Neural progenitor cell (in vitro differentiated cells): Measurements from ENCODE around the gene GPS1. TPM values are rescaled to one million over a fixed set of nuclear protein-coding genes. Genes with fewer than 3 reads are reported as not detected.

ENCODE experiments used
- DNase-seq: peaks from one replicate; pipeline ENCODE4 v3.0.0-alpha.2; 2016; ENCODE audit warnings: low spot score
- H2AFZ ChIP-seq: fragments of 200-600 bp; sonication (generic); replicated peaks from 2 replicates; pipeline ENCODE4 v1.6.1; 2016; ENCODE audit warnings: antibody characterized with exemption
- H3F3A ChIP-seq: fragments of 200-600 bp; sonication (generic); 2 replicates; pipeline ENCODE4 v1.6.1; 2016; ENCODE audit warnings: antibody characterized with exemption, low read depth
- H3K27ac ChIP-seq: fragments of 200-600 bp; sonication (generic); 2 replicates; pipeline ENCODE4 v1.5.1; 2016; ENCODE audit warnings: mild to moderate bottlenecking
- H3K27me3 ChIP-seq: fragments of 200-600 bp; sonication (generic); 2 replicates; pipeline ENCODE4 v1.6.1; 2016; ENCODE audit warnings: mild to moderate bottlenecking, moderate library complexity
- H3K36me3 ChIP-seq: fragments of 200-600 bp; sonication (generic); 2 replicates; pipeline ENCODE4 v1.5.1; 2016
- H3K4me1 ChIP-seq: fragments of 200-600 bp; sonication (generic); 2 replicates; pipeline ENCODE4 v1.6.1; 2016; ENCODE audit warnings: mixed run types
- H3K4me2 ChIP-seq: fragments of 200-600 bp; sonication (generic); 2 replicates; pipeline ENCODE4 v1.6.1; 2016
- H3K4me3 ChIP-seq: fragments of 200-600 bp; sonication (generic); 2 replicates; pipeline ENCODE4 v1.5.1; 2016
- H3K79me2 ChIP-seq: fragments of 200-600 bp; sonication (generic); 2 replicates; pipeline ENCODE4 v1.6.1; 2016; ENCODE audit warnings: low read depth
- H3K9ac ChIP-seq: fragments of 200-600 bp; sonication (generic); 2 replicates; pipeline ENCODE4 v1.6.1; 2016
- H3K9me3 ChIP-seq: fragments of 200-600 bp; sonication (generic); 2 replicates; pipeline ENCODE4 v1.5.1; 2016; ENCODE audit warnings: low read depth
- H4K20me1 ChIP-seq: fragments of 200-600 bp; sonication (generic); 2 replicates; pipeline ENCODE4 v1.6.1; 2016; ENCODE audit warnings: low read depth
- H3K27ac Mint-ChIP-seq: 3 replicates; pipeline ENCODE4 v1.8.0; 2021; ENCODE audit warnings: mixed read lengths
- H3K27me3 Mint-ChIP-seq: 2 replicates; pipeline ENCODE4 v1.8.0; 2022; ENCODE audit warnings: low read depth, mild to moderate bottlenecking, inconsistent platforms, moderate library complexity, mixed read lengths; ENCODE audit not compliant: insufficient read depth
- H3K36me3 Mint-ChIP-seq: 3 replicates; pipeline ENCODE4 v1.8.0; 2021; ENCODE audit warnings: mixed read lengths
- H3K4me1 Mint-ChIP-seq: 3 replicates; pipeline ENCODE4 v1.8.0; 2021; ENCODE audit warnings: mixed read lengths
- H3K4me3 Mint-ChIP-seq: 3 replicates; pipeline ENCODE4 v1.8.0; 2021; ENCODE audit warnings: mild to moderate bottlenecking, moderate library complexity, mixed read lengths
- H3K9me3 Mint-ChIP-seq: 3 replicates; pipeline ENCODE4 v1.8.0; 2020; ENCODE audit warnings: mixed read lengths
- CTCF ChIP-seq: fragments of 200-600 bp; sonication (generic); IDR thresholded peaks from 2 replicates; pipeline ENCODE4 v1.5.1; 2017; ENCODE audit warnings: antibody characterized with exemption, mild to moderate bottlenecking
- EZH2 ChIP-seq: fragments of 200-600 bp; sonication (generic); IDR thresholded peaks from 2 replicates; pipeline ENCODE4 v1.6.1; 2017; ENCODE audit warnings: antibody characterized with exemption, mild to moderate bottlenecking, moderate library complexity
- EZH2phosphoT487 ChIP-seq: fragments of 200-600 bp; sonication (generic); IDR thresholded peaks from 2 replicates; pipeline ENCODE4 v1.6.1; 2017; ENCODE audit warnings: antibody characterized with exemption
- total RNA-seq: library from RNA; depleted of rRNA; stranded (reverse); fragments of >200 nt; gene quantifications from 2 replicates; pipeline ENCODE4 v1.2.3, GENCODE V29; 2015; ENCODE audit warnings: low replicate concordance

Gene GPS1
- total RNA-seq, 1 donor from 2014 or later, result 86.6 TPM

- no peak overlapping the region for H3K27ac ChIP-seq
- peaks cover 8% of the 10 kb centered on the region for H3K79me2 ChIP-seq
- Mint-ChIP-seq H3K36me3 (no peaks in the 10 kb centered on the region), H3K27me3 (peaks cover 12% of the 10 kb centered on the region), H3K9me3 (no peaks in the 10 kb centered on the region), H3K4me1 (peaks cover 10% of the 10 kb centered on the region), H3K4me3 (no peak overlapping the region), H3K27ac (no peak overlapping the region)
- H3K9me3 ChIP-seq, result no peaks in the 10 kb centered on the region
- H3K36me3 ChIP-seq, result no peaks in the 10 kb centered on the region
- DNase-seq, result no peak
- peaks cover 9% of the 10 kb centered on the region for H3K27me3 ChIP-seq
- H4K20me1 ChIP-seq, result peaks cover 26% of the 10 kb centered on the region
- H3K4me2 ChIP-seq, result no peak overlapping the region
- peaks cover 18% of the 10 kb centered on the region for H3F3A ChIP-seq
- no peak overlapping the region for H3K4me3 ChIP-seq
- no peak overlapping the region for H2AFZ ChIP-seq
- no peak overlapping the region for H3K9ac ChIP-seq
- H3K4me1 ChIP-seq, result peaks cover 10% of the 10 kb centered on the region
- no peak for TF ChIP-seq EZH2phosphoT487
- TF ChIP-seq CTCF, result no peak
- no peak for TF ChIP-seq EZH2
Measured at GRCh38 chr17:82028966-82029365, 22.7 kb upstream of the GPS1 start.

DNA sequence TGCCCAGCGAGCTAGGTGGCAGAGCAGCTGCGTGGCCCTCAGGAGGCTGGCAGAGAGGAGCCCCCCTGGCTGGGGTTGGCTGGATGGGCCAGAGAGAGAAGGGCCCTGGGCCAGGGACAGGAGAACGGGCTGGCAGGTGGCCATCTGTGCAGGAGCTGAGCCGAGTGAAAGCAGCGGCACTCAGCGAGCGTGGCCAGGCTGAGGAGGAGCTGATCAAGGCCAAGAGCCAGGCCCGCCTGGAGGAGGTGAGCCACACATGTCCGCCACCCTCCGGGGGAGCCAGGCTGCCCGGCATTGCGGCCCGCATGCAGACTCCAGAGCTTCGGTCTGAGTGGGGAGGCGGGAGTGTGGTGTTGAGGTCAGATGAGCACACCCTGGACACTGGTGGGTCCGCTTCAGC is 22.3 kb upstream of the GPS1 start:
- no peak overlapping the region for H3K4me3 ChIP-seq
- no peaks in the 10 kb centered on the region for H3K36me3 ChIP-seq
- H3K79me2 ChIP-seq, result peaks cover 4% of the 10 kb centered on the region
- DNase-seq, result no peak
- H3K9me3 ChIP-seq, result no peaks in the 10 kb centered on the region
- H3K4me1 Mint-ChIP-seq, result peaks cover 9% of the 10 kb centered on the region
- H3K4me1 ChIP-seq, result peaks cover 7% of the 10 kb centered on the region
- no peak overlapping the region for H3K27ac Mint-ChIP-seq
- H3K4me2 ChIP-seq, result no peak overlapping the region
- H4K20me1 ChIP-seq, result peaks cover 30% of the 10 kb centered on the region
- H3K36me3 Mint-ChIP-seq, result peaks cover 2% of the 10 kb centered on the region
- TF ChIP-seq EZH2phosphoT487 (no peak), CTCF (no peak), EZH2 (no peak)
- H3K9me3 Mint-ChIP-seq, result no peaks in the 10 kb centered on the region
- H3K27me3 Mint-ChIP-seq, result peaks cover 15% of the 10 kb centered on the region
- H3K27me3 ChIP-seq, result peaks cover 9% of the 10 kb centered on the region
- H3K27ac ChIP-seq, result no peak overlapping the region
- peak overlapping the region; percentile 61 for H3K4me3 Mint-ChIP-seq
- H2AFZ ChIP-seq, result no peak overlapping the region
- H3K9ac ChIP-seq, result no peak overlapping the region
- H3F3A ChIP-seq, result peaks cover 21% of the 10 kb centered on the region

DNA sequence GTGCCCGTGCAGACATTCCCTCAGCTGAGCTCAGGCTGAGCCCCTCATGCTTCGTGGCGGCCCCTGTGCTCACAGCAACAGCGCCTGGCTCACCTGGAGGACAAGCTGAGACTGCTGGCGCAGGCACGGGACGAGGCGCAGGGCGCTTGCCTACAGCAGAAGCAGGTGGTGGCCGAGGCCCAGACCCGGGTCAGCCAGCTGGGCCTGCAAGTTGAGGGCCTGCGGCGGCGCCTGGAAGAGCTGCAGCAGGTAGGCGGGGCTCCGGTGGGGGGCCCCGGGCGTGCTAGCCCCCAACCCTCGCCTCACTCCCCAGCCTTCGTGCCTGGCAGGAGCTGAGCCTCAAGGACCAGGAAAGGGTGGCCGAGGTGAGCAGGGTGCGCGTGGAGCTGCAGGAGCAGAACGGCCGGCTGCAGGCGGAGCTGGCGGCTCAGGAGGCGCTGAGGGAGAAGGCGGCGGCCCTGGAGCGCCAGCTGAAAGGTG is 21.7 kb upstream of the GPS1 start:
- H3K4me3 ChIP-seq, result no peak overlapping the region
- no peak for DNase-seq

More for the DNA sequence above, 21.7 kb upstream of the GPS1 start:
- Mint-ChIP-seq H3K4me3 (peak overlapping the region; percentile 61), H3K27me3 (peaks cover 16% of the 10 kb centered on the region), H3K4me1 (peaks cover 9% of the 10 kb centered on the region), H3K27ac (no peak overlapping the region), H3K36me3 (peaks cover 4% of the 10 kb centered on the region), H3K9me3 (no peaks in the 10 kb centered on the region)
- H3K27me3 ChIP-seq, result peaks cover 9% of the 10 kb centered on the region
- no peak overlapping the region for H2AFZ ChIP-seq
- no peak overlapping the region for H3K27ac ChIP-seq
- H3K36me3 ChIP-seq, result no peaks in the 10 kb centered on the region
- H3K4me1 ChIP-seq, result peaks cover 7% of the 10 kb centered on the region
- TF ChIP-seq EZH2phosphoT487 (no peak), EZH2 (no peak), CTCF (no peak)
- no peaks in the 10 kb centered on the region for H3K9me3 ChIP-seq
- H4K20me1 ChIP-seq, result peaks cover 34% of the 10 kb centered on the region
- peak overlapping the region; percentile 98 for H3K4me2 ChIP-seq
- peaks cover 4% of the 10 kb centered on the region for H3K79me2 ChIP-seq
- peaks cover 24% of the 10 kb centered on the region for H3F3A ChIP-seq
- no peak overlapping the region for H3K9ac ChIP-seq
